GM12872 (cell line): ENCODE data around the gene ENHO.

ENCODE experiments used
- CTCF ChIP-seq: IDR thresholded peaks from 3 replicates; pipeline ENCODE4 v1.5.1; 2011; ENCODE audit warnings: low read depth, mild to moderate bottlenecking, low read length, moderate library complexity; ENCODE audit not compliant: insufficient read depth

The ENHO gene

GRCh38 chr9:34550681-34551270, 28.0 kb upstream of the ENHO start:
- no peak for TF ChIP-seq CTCF

- TF ChIP-seq CTCF: no peak
Observed at GRCh38 chr9:34550016-34550680, 27.4 kb upstream of the ENHO start.

GRCh38 chr9:34549407-34549732, 26.6 kb upstream of the ENHO start:
- no peak for TF ChIP-seq CTCF

- TF ChIP-seq CTCF: peak; percentile 76
Observed at GRCh38 chr9:34547960-34548611, 25.3 kb upstream of the ENHO start.

GRCh38 chr9:34546834-34547827, 24.3 kb upstream of the ENHO start:
- TF ChIP-seq CTCF: peak; percentile 79

- no peak for TF ChIP-seq CTCF
Observed at GRCh38 chr9:34546102-34546833, 23.5 kb upstream of the ENHO start.
